Adrenal gland (tissue), 5 donors: ENCODE results near the gene KHSRP.

ENCODE experiments used
- CTCF ChIP-seq, 6 experiments: fragments of 450-650 bp in 4 of 6; fragments of 200-600 bp in 2 of 6; sonication (generic) in 1 of 6; IDR thresholded peaks; 1 replicate in 5 of 6; 2 replicates in 1 of 6; pipeline versions ENCODE4 v1.5.1 to v1.8.0; 2016 to 2021; ENCODE audit warnings: antibody characterized with exemption in 6 of 6, mild to moderate bottlenecking in 2 of 6, moderate library complexity in 1 of 6
- POLR2A ChIP-seq, 2 donors: fragments of 450-650 bp; IDR thresholded peaks; one replicate each; pipeline ENCODE4 v1.6.1; 2017; ENCODE audit warnings: antibody characterized with exemption in 2 of 2, mild to moderate bottlenecking in 2 of 2, moderate library complexity in 1 of 2
- donor health status: DM: no; HTN: no; CAD: no.

DNA sequence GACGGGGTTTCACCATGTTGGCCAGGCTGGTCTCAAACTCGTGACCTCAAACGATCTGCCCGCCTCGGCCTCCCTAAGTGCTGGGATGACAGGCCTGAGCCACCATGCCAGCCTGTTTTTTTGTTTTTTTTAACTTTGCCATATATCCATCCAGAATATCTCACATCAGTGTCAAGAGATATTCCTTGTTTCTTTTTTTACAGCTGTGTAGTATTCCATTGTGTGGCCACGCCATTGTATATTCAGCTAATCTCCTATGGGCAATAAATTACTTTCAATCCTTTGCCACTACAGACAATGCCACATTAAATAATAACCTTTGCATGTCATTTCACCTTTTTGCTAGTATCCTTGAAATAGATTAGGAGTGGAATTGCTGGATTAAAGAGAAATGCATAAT, 15.3 kb downstream of the KHSRP start:
- TF ChIP-seq CTCF (IDR thresholded peaks at IDR 0.05) (no peak), POLR2A (IDR thresholded peaks at IDR 0.05) (no peak)
